Epidermal melanocyte (primary cell): ENCODE data around the gene GNG12.
"Not testable (repeated sequence)": the region's sequence is repeated elsewhere in the genome, so short reads cannot be mapped to it uniquely, and the experiment has no call there.

Experiments used
- DNase-seq: peaks from one replicate; pipeline ENCODE4 v3.0.0; 2011; ENCODE audit warnings: low spot score; ENCODE audit not compliant: insufficient read length

The GNG12 gene

GRCh38 chr1:67657152-67657551, 176.1 kb downstream of the GNG12 start:
- DNase-seq = not testable (repeated sequence)

DNA sequence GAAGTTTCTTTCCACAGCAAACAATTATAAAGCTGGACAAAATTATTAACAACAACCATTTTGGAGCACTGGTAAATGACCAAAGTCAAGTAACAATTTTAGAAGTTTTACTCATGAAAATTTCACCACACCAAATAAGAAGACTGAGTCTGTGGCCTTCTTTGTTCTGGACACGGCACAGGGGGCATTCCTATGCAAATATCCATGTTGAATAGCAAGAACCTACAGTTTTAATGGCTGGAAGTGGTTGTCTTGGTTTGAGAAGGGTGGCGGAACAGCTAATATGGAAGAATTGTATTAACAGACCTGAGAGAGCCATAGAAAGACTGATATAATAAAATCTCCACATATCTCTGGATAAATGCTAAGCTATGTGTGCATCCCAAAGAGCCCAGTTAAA, 177.7 kb downstream of the GNG12 start:
- no peak for DNase-seq

- DNase-seq = no peak
These were observed 180.0 kb downstream of the GNG12 start for GRCh38 chr1:67653304-67653703.

- no peak for DNase-seq
These were observed 180.5 kb downstream of the GNG12 start for GRCh38 chr1:67652800-67653199.
